HEK293 (cell line): Measurements from ENCODE around the gene PSRC1.

Source experiments
- CTCF ChIP-seq: fragments of 450-650 bp; formaldehyde crosslinking; IDR thresholded peaks from 2 replicates; pipeline ENCODE4 v1.5.1; 2016; ENCODE audit warnings: missing biosample characterization, missing genetic modification characterization
- GFI1B ChIP-seq: fragments of 450-650 bp; formaldehyde crosslinking; IDR thresholded peaks from 2 replicates; pipeline ENCODE4 v1.5.1; 2016; ENCODE audit warnings: missing biosample characterization, missing genetic modification characterization
- ZBTB20 ChIP-seq: fragments of 450-650 bp; formaldehyde crosslinking; IDR thresholded peaks from 2 replicates; pipeline ENCODE4 v1.5.1; 2016; ENCODE audit warnings: missing biosample characterization, missing genetic modification characterization
- ZBTB49 ChIP-seq: fragments of 450-650 bp; formaldehyde crosslinking; IDR thresholded peaks from 2 replicates; pipeline ENCODE4 v1.5.1; 2016; ENCODE audit warnings: missing biosample characterization, missing genetic modification characterization, low read depth
- ZNF138 ChIP-seq: fragments of 450-650 bp; formaldehyde crosslinking; IDR thresholded peaks from 2 replicates; pipeline ENCODE4 v1.5.1; 2016; ENCODE audit warnings: missing biosample characterization, missing genetic modification characterization, borderline replicate concordance

GRCh38 chr1:109252167-109252892 is 30.6 kb downstream of the PSRC1 start:
- no peak for TF ChIP-seq CTCF
- no peak for TF ChIP-seq ZBTB20
- TF ChIP-seq GFI1B (tag by site-specific recombination) = no peak
- no peak for TF ChIP-seq ZNF138 (tag by site-specific recombination)
- no peak for TF ChIP-seq ZBTB49
